ACC112 (cell line): Measurements from ENCODE around the gene MCC.

Source experiments
- H2AFZ ChIP-seq: fragments of 200-600 bp; sonication (generic); one replicate; pipeline ENCODE4 v1.6.0; 2017; ENCODE audit warnings: antibody characterized with exemption, low read length; ENCODE audit not compliant: unreplicated experiment
- H3K27ac ChIP-seq: fragments of 200-600 bp; sonication (generic); 2 replicates; pipeline ENCODE4 v1.5.1; 2014; ENCODE audit warnings: low read depth, mild to moderate bottlenecking, antibody characterized with exemption, low read length, moderate library complexity
- H3K27me3 ChIP-seq: fragments of 200-600 bp; sonication (generic); 2 replicates; pipeline ENCODE4 v1.6.1; 2014; ENCODE audit warnings: mild to moderate bottlenecking, antibody characterized with exemption, low read length, moderate library complexity, mixed read lengths; ENCODE audit not compliant: insufficient read depth
- H3K36me3 ChIP-seq: fragments of 200-600 bp; sonication (generic); 2 replicates; pipeline ENCODE4 v1.6.1; 2016; ENCODE audit warnings: mild to moderate bottlenecking, antibody characterized with exemption, low read length, moderate library complexity, mixed read lengths; ENCODE audit not compliant: insufficient read depth
- H3K4me1 ChIP-seq: fragments of 200-600 bp; sonication (generic); one replicate; pipeline ENCODE4 v1.6.1; 2016; ENCODE audit warnings: low read length, mixed read lengths; ENCODE audit not compliant: insufficient read depth, unreplicated experiment, control insufficient read depth
- H3K4me3 ChIP-seq: fragments of 200-600 bp; sonication (generic); 2 replicates; pipeline ENCODE4 v1.5.1; 2014; ENCODE audit warnings: mild to moderate bottlenecking, low read depth, low read length
- H3K79me2 ChIP-seq: fragments of 200-600 bp; sonication (generic); one replicate; pipeline ENCODE4 v1.6.0; 2016; ENCODE audit warnings: low read length; ENCODE audit not compliant: control insufficient read depth, unreplicated experiment, insufficient read depth

Gene MCC

GRCh38 chr5:113217619-113218184 lies 270.6 kb downstream of the MCC start:
- H3K27ac ChIP-seq: no peak overlapping the region
- H3K27me3 ChIP-seq: no peaks in the 10 kb centered on the region
- no peak overlapping the region for H3K4me3 ChIP-seq
- H3K4me1 ChIP-seq: peaks cover 4% of the 10 kb centered on the region
- no peak overlapping the region for H2AFZ ChIP-seq
- H3K36me3 ChIP-seq: no peaks in the 10 kb centered on the region
- H3K79me2 ChIP-seq: no peaks in the 10 kb centered on the region

GRCh38 chr5:113216545-113216944 lies 271.7 kb downstream of the MCC start:
- Histone ChIP-seq H2AFZ (no peak overlapping the region), H3K27me3 (no peaks in the 10 kb centered on the region), H3K4me3 (no peak overlapping the region), H3K27ac (no peak overlapping the region), H3K36me3 (no peaks in the 10 kb centered on the region), H3K4me1 (peaks cover 6% of the 10 kb centered on the region), H3K79me2 (no peaks in the 10 kb centered on the region)

- H3K4me1 ChIP-seq: peaks cover 6% of the 10 kb centered on the region
- no peak overlapping the region for H2AFZ ChIP-seq
- H3K79me2 ChIP-seq: no peaks in the 10 kb centered on the region
Observed at GRCh38 chr5:113215401-113216060, 272.7 kb downstream of the MCC start.

GRCh38 chr5:113214606-113215323 lies 273.5 kb downstream of the MCC start:
- Histone ChIP-seq H3K27me3 (no peaks in the 10 kb centered on the region), H3K27ac (no peak overlapping the region), H3K4me1 (peaks cover 6% of the 10 kb centered on the region), H3K4me3 (no peak overlapping the region), H3K79me2 (no peaks in the 10 kb centered on the region), H3K36me3 (no peaks in the 10 kb centered on the region), H2AFZ (no peak overlapping the region)

More at GRCh38 chr5:113215401-113216060, 272.7 kb downstream of the MCC start:
- Histone ChIP-seq H3K4me3 (no peak overlapping the region), H3K27me3 (no peaks in the 10 kb centered on the region), H3K27ac (no peak overlapping the region), H3K36me3 (no peaks in the 10 kb centered on the region)

- Histone ChIP-seq H3K27ac (no peak overlapping the region), H3K4me3 (no peak overlapping the region), H3K36me3 (no peaks in the 10 kb centered on the region), H3K27me3 (no peaks in the 10 kb centered on the region), H3K79me2 (no peaks in the 10 kb centered on the region), H2AFZ (no peak overlapping the region), H3K4me1 (peaks cover 6% of the 10 kb centered on the region)
Observed at GRCh38 chr5:113213551-113214425, 274.5 kb downstream of the MCC start.

- H3K27ac ChIP-seq: no peak overlapping the region
- no peak overlapping the region for H3K4me3 ChIP-seq
- no peak overlapping the region for H2AFZ ChIP-seq
- peaks cover 6% of the 10 kb centered on the region for H3K4me1 ChIP-seq
- no peaks in the 10 kb centered on the region for H3K27me3 ChIP-seq
- H3K79me2 ChIP-seq: no peaks in the 10 kb centered on the region
- no peaks in the 10 kb centered on the region for H3K36me3 ChIP-seq
Observed at GRCh38 chr5:113212244-113212920, 275.9 kb downstream of the MCC start.

- Histone ChIP-seq H3K27ac (no peak overlapping the region), H3K79me2 (no peaks in the 10 kb centered on the region), H3K4me3 (no peak overlapping the region), H3K4me1 (peaks cover 9% of the 10 kb centered on the region), H3K27me3 (no peaks in the 10 kb centered on the region), H2AFZ (no peak overlapping the region), H3K36me3 (no peaks in the 10 kb centered on the region)
Observed at GRCh38 chr5:113209498-113209897, 278.8 kb downstream of the MCC start.

GRCh38 chr5:113205807-113206206 lies 282.4 kb downstream of the MCC start:
- Histone ChIP-seq H3K36me3 (no peaks in the 10 kb centered on the region), H3K4me3 (no peak overlapping the region), H3K27me3 (no peaks in the 10 kb centered on the region), H2AFZ (no peak overlapping the region), H3K79me2 (no peaks in the 10 kb centered on the region), H3K4me1 (peaks cover 18% of the 10 kb centered on the region), H3K27ac (no peak overlapping the region)

GRCh38 chr5:113205323-113205722 lies 282.9 kb downstream of the MCC start:
- Histone ChIP-seq H3K27me3 (no peaks in the 10 kb centered on the region), H3K79me2 (no peaks in the 10 kb centered on the region), H3K4me1 (peaks cover 18% of the 10 kb centered on the region)

GRCh38 chr5:113204525-113205161 lies 283.6 kb downstream of the MCC start:
- H2AFZ ChIP-seq: no peak overlapping the region
- no peak overlapping the region for H3K4me3 ChIP-seq
- H3K27ac ChIP-seq: no peak overlapping the region
- no peaks in the 10 kb centered on the region for H3K36me3 ChIP-seq
- H3K4me1 ChIP-seq: peaks cover 21% of the 10 kb centered on the region
- no peaks in the 10 kb centered on the region for H3K27me3 ChIP-seq
- no peaks in the 10 kb centered on the region for H3K79me2 ChIP-seq

More at GRCh38 chr5:113205323-113205722, 282.9 kb downstream of the MCC start:
- no peak overlapping the region for H2AFZ ChIP-seq
- H3K4me3 ChIP-seq: no peak overlapping the region
- H3K27ac ChIP-seq: no peak overlapping the region
- H3K36me3 ChIP-seq: no peaks in the 10 kb centered on the region
